Measurements from ENCODE around the gene PROM1. TPM values are rescaled to one million over a fixed set of nuclear protein-coding genes. Genes with fewer than 3 reads are reported as not detected.

PROM1 gene
- total RNA-seq, 1 donor from 2014 or later: not detected

DNA sequence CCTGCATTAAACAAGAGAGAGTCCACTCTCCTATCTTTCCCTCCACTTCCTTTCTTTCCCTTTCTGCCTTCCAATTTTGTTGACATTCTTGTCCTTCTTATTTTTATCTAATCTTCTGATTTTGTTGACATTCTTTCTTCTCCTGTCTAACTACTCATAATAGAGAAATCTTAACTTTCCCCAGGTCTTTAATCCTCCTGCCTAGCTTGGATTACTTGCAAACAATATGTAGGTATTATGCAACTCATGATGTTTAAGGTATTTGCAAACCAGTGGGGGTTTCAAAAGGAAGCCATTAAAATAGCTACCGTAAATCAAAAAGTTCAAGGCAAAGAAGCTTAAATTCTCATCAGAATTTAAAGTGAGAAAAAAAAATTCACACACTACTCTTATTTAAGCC, 53.9 kb downstream of the PROM1 start:
- Histone ChIP-seq H3K36me3 (no peaks in the 10 kb centered on the region), H3K4me1 (no peaks in the 10 kb centered on the region), H3K9me3 (no peaks in the 10 kb centered on the region), H3K27me3 (no peaks in the 10 kb centered on the region), H3K4me3 (no peak overlapping the region), H3K27ac (no peak overlapping the region)
- intact Hi-C loops (cut with DNase I): loop anchor here (5.0 kb wide), 1 partner anchor 232 kb away; no protein-coding TSS in a partner anchor
- no peak for TF ChIP-seq CTCF (IDR thresholded peaks at IDR 0.05)
- no peak for TF ChIP-seq POLR2AphosphoS5 (IDR thresholded peaks at IDR 0.05; ENCODE audit: insufficient read depth in 1 of 2, low read depth in 1 of 2)
- no peak for TF ChIP-seq POLR2A (IDR thresholded peaks at IDR 0.05)
- no peak for DNase-seq (ENCODE audit: extremely low spot score in 2 of 2)

- TF ChIP-seq POLR2A (IDR thresholded peaks at IDR 0.05) (no peak), CTCF (IDR thresholded peaks at IDR 0.05) (no peak), POLR2AphosphoS5 (IDR thresholded peaks at IDR 0.05; ENCODE audit: insufficient read depth in 1 of 2, low read depth in 1 of 2) (no peak)
- no peak overlapping the region for H3K27ac ChIP-seq
- no peaks in the 10 kb centered on the region for H3K9me3 ChIP-seq
- no peak overlapping the region for H3K4me3 ChIP-seq
- intact Hi-C loops (cut with DNase I): loop anchor here (5.0 kb wide), 1 partner anchor 233 kb away; no protein-coding TSS in a partner anchor
- no peaks in the 10 kb centered on the region for H3K36me3 ChIP-seq
- H3K27me3 ChIP-seq: no peaks in the 10 kb centered on the region
- DNase-seq (ENCODE audit: extremely low spot score in 2 of 2): no peak
- no peaks in the 10 kb centered on the region for H3K4me1 ChIP-seq
These were observed 54.6 kb downstream of the PROM1 start for GRCh38 chr4:16029262-16029661.

- no peaks in the 10 kb centered on the region for H3K36me3 ChIP-seq
- H3K27me3 ChIP-seq: no peaks in the 10 kb centered on the region
- no peak for DNase-seq (ENCODE audit: extremely low spot score in 2 of 2)
- H3K27ac ChIP-seq: no peak overlapping the region
- TF ChIP-seq POLR2A (IDR thresholded peaks at IDR 0.05): no peak
- no peak for TF ChIP-seq POLR2AphosphoS5 (IDR thresholded peaks at IDR 0.05; ENCODE audit: insufficient read depth in 1 of 2, low read depth in 1 of 2)
- TF ChIP-seq CTCF (IDR thresholded peaks at IDR 0.05): no peak
- H3K4me3 ChIP-seq: no peak overlapping the region
- H3K4me1 ChIP-seq: no peaks in the 10 kb centered on the region
- intact Hi-C loops (cut with DNase I): loop anchor here (5.0 kb wide), 1 partner anchor 235 kb away; no protein-coding TSS in a partner anchor
- H3K9me3 ChIP-seq: no peaks in the 10 kb centered on the region
These were observed 56.2 kb downstream of the PROM1 start for GRCh38 chr4:16027626-16028025.

DNA sequence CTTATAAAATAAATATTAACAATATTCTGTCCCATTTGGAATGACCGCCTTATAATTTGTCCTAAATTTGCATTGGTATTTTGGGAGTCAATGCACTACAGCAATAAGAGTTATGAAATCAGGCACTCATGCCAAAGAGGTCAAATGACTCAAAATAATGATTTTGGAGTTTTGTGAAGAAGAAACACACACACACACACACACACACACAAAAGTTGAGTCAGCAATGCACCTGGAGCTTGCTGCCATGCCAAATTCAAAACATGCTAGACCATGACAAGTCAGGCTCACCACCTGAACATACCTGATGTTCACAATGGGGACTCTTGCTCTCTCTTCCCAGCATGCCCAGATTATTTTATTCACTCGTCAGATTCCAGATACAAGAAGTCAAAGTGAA, 56.7 kb downstream of the PROM1 start:
- Histone ChIP-seq H3K36me3 (no peaks in the 10 kb centered on the region), H3K4me1 (no peaks in the 10 kb centered on the region), H3K9me3 (no peaks in the 10 kb centered on the region), H3K27me3 (no peaks in the 10 kb centered on the region), H3K27ac (no peak overlapping the region), H3K4me3 (no peak overlapping the region)
- DNase-seq (ENCODE audit: extremely low spot score in 2 of 2): no peak
- no peak for TF ChIP-seq POLR2A (IDR thresholded peaks at IDR 0.05)
- no peak for TF ChIP-seq POLR2AphosphoS5 (IDR thresholded peaks at IDR 0.05; ENCODE audit: insufficient read depth in 1 of 2, low read depth in 1 of 2)
- no peak for TF ChIP-seq CTCF (IDR thresholded peaks at IDR 0.05)
- intact Hi-C loops (cut with DNase I): loop anchor here (5.0 kb wide), 1 partner anchor 235 kb away; no protein-coding TSS in a partner anchor

DNA sequence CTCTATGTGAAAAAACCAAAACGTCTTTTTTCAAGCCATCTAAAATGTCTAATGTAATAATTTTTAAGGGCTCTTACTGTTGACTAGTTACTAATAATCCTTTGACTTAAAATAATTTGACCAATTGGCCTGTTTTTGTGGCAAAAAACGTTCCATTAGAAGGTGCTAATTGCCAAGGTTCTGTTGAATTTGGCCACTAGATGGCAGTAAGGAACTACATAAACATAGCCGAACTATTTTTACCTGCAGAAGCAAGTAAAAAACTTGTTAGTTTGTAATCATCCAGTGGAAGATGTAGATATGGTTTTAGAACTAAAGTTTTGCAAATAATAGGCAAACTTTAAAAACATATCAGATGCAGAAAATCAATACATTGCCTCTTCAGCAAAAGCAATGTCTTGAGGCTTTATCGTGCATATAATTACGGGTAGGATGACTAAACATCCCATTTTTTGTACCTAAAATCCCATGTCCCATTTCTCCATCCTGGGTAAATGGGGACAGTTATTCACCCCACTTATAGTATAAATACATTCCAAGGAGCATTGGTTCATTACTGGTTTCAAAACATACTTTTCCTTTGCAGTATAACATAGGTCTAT, 57.6 kb downstream of the PROM1 start:
- no peak overlapping the region for H3K27ac ChIP-seq
- TF ChIP-seq POLR2AphosphoS5 (IDR thresholded peaks at IDR 0.05; ENCODE audit: insufficient read depth in 1 of 2, low read depth in 1 of 2) (no peak), CTCF (IDR thresholded peaks at IDR 0.05) (peak; percentile 26 to 94 (median 72))
- intact Hi-C loops (cut with DNase I): loop anchor here (5.0 kb wide), 1 partner anchor 236 kb away; no protein-coding TSS in a partner anchor
- no peak overlapping the region for H3K4me3 ChIP-seq
- H3K27me3 ChIP-seq: no peaks in the 10 kb centered on the region
- no peaks in the 10 kb centered on the region for H3K9me3 ChIP-seq
- no peaks in the 10 kb centered on the region for H3K4me1 ChIP-seq
- no peak for DNase-seq (ENCODE audit: extremely low spot score in 2 of 2)
- H3K36me3 ChIP-seq: no peaks in the 10 kb centered on the region
